SK-MEL-5 (cell line): ENCODE measurements around the gene CUTA. TPM values are rescaled to one million over a fixed set of nuclear protein-coding genes. Genes with fewer than 3 reads are reported as not detected.
"Not testable (repeated sequence)": the region's sequence is repeated elsewhere in the genome, so short reads cannot be mapped to it uniquely, and the experiment has no call there.

Experiments
- DNase-seq: peaks from one replicate; pipeline ENCODE4 v3.0.0-alpha.2; 2016; ENCODE audit warnings: low read depth, low spot score
- in situ Hi-C: cut with HindIII; loops from 2 replicates; pipeline ENCODE4 v1.10.0; 2016; ENCODE audit warnings: low sequenced_read_pairs, high pct_unique_total_duplicates, low pct_unique_long_range_greater_than_20kb
- total RNA-seq: library from RNA; depleted of rRNA; stranded (reverse); fragments of >200 nt; shearing (Covaris generic); gene quantifications from 2 replicates; pipeline ENCODE4 v1.2.3, GENCODE V29; 2014

CUTA gene
- total RNA-seq, 1 experiment from 2014 or later = 130 TPM

GRCh38 chr6:33413241-33414120 is 4.4 kb downstream of the CUTA start:
- in situ Hi-C loops = no loop called here
- no peak for DNase-seq

GRCh38 chr6:33412140-33413009 is 5.5 kb downstream of the CUTA start:
- in situ Hi-C loops = no loop called here

GRCh38 chr6:33411632-33412005 is 6.3 kb downstream of the CUTA start:
- DNase-seq = no peak
- in situ Hi-C loops = no loop called here

More at GRCh38 chr6:33412140-33413009, 5.5 kb downstream of the CUTA start:
- DNase-seq = no peak

- in situ Hi-C loops = no loop called here
- DNase-seq = peak; percentile 69
These were observed 6.9 kb downstream of the CUTA start, which contains the start of gene PHF1 for GRCh38 chr6:33410711-33411631. Gene PHF1 (plus strand): TSS chr6:33411014. CDS start chr6:33412264, 1,250 bp downstream.

- peak; percentile 96 for DNase-seq
- in situ Hi-C loops = no loop called here
These were observed 7.7 kb downstream of the CUTA start for GRCh38 chr6:33410050-33410710.

- peak; percentile 67 for DNase-seq
- in situ Hi-C loops = no loop called here
These were observed 10.7 kb downstream of the CUTA start for GRCh38 chr6:33407132-33407718.

- no peak for DNase-seq
- in situ Hi-C loops = no loop called here
These were observed 11.8 kb downstream of the CUTA start for GRCh38 chr6:33406126-33406525.

GRCh38 chr6:33405386-33405940 is 12.4 kb downstream of the CUTA start:
- in situ Hi-C loops = no loop called here
- DNase-seq = no peak

- no peak for DNase-seq
- in situ Hi-C loops = no loop called here
These were observed 13.0 kb downstream of the CUTA start for GRCh38 chr6:33404884-33405283.

- DNase-seq, in situ Hi-C loops: not testable (repeated sequence)
These were observed 18.0 kb downstream of the CUTA start for GRCh38 chr6:33399881-33400280.

- DNase-seq, in situ Hi-C loops: not testable (repeated sequence)
These were observed 19.3 kb downstream of the CUTA start for GRCh38 chr6:33398601-33399000.

GRCh38 chr6:33397541-33397940 is 20.4 kb downstream of the CUTA start:
- no peak for DNase-seq
- in situ Hi-C loops = no loop called here

- in situ Hi-C loops = no loop called here
- no peak for DNase-seq
These were observed 24.9 kb downstream of the CUTA start for GRCh38 chr6:33392979-33393378.

- no peak for DNase-seq
- in situ Hi-C loops = no loop called here
These were observed 25.3 kb downstream of the CUTA start for GRCh38 chr6:33392595-33392948.

GRCh38 chr6:33391922-33392594 is 25.8 kb downstream of the CUTA start:
- in situ Hi-C loops = no loop called here
- no peak for DNase-seq
